Right lobe of liver (tissue), 6 donors: ENCODE data around the gene IQCH. TPM values are rescaled to one million over a fixed set of nuclear protein-coding genes. Genes with fewer than 3 reads are reported as not detected.

Experiments used
- ATAC-seq, 4 donors: fragments of 200-7000 bp; cut with Tn5 transposase; one replicate each; pipeline ENCODE4 v1.9.1; 2020; ENCODE audit warnings: mild to moderate bottlenecking in 4 of 4, moderate library complexity in 4 of 4
- DNase-seq, 3 donors: peaks; one replicate each; pipeline ENCODE4 v3.0.0-alpha.2; 2020
- H3K27ac ChIP-seq, 3 donors: fragments of 200-600 bp; one replicate each; pipeline ENCODE4 v1.8.0; 2022
- H3K27me3 ChIP-seq, 2 donors: fragments of 200-600 bp; one replicate each; pipeline ENCODE4 v1.8.0; 2022
- H3K36me3 ChIP-seq, 4 donors: fragments of 200-600 bp; sonication (generic) in 1 of 4; one replicate each; pipeline versions ENCODE4 v1.5.1 to v1.8.0; 2017 to 2022; ENCODE audit warnings: control low read depth in 1 of 4
- H3K4me1 ChIP-seq, 4 donors: fragments of 200-600 bp; sonication (generic) in 1 of 4; one replicate each; pipeline versions ENCODE4 v1.5.1 to v1.8.0; 2017 to 2022; ENCODE audit warnings: control low read depth in 1 of 4
- H3K4me3 ChIP-seq, 3 donors: fragments of 200-600 bp; one replicate each; pipeline ENCODE4 v1.8.0; 2022
- H3K9me3 ChIP-seq, 4 donors: fragments of 200-600 bp; sonication (generic) in 1 of 4; one replicate each; pipeline versions ENCODE4 v1.5.1 to v1.8.0; 2017 to 2022; ENCODE audit warnings: control low read depth in 1 of 4
- POLR2A ChIP-seq: fragments of 450-650 bp; IDR thresholded peaks from one replicate; pipeline ENCODE4 v1.6.1; 2017; ENCODE audit warnings: antibody characterized with exemption, mild to moderate bottlenecking
- WGBS: methylation state at CpG from one replicate; pipeline ENCODE4 v1.1.6; 2018; ENCODE audit warnings: low coverage, low lambda C conversion rate; ENCODE audit not compliant: insufficient coverage; ENCODE audit errors: missing lambda C conversion rate; 5-methylcytosine and 5-hydroxymethylcytosine counted together
- intact Hi-C, 2 donors: fragments of 100-400 bp; cut with DNase I; formaldehyde crosslinking; loops; one replicate each; pipeline versions ENCODE4 v1.11.2 to v1.14.1; 2022
- total RNA-seq, 6 experiments: library from RNA; depleted of rRNA in 2 of 6; stranded (reverse); fragments of >200 nt in 2 of 6; fragmentation: NEBNext Ultra II Directional in 3 of 6; extraction: Animal tissue kit (Norgen Biotek cat#: 25700) in 3 of 6; gene quantifications; one replicate each; pipeline versions ENCODE4 v1.1.0 to v1.2.4, GENCODE V29; 2016 to 2023
- TF ChIP-seq, protein P1 (sequence below), 4 donors: fragments of 200-600 bp in 3 of 4; fragments of 450-650 bp in 1 of 4; IDR thresholded peaks; one replicate each; pipeline versions ENCODE4 v1.5.1 to v1.8.0; 2016 to 2022; ENCODE audit warnings: antibody characterized with exemption in 4 of 4, mild to moderate bottlenecking in 2 of 4
- donor health status: DM: no; HTN: yes; CAD: no.
- donor health status: DM: no; HTN: no; CAD: no.
- donor health status: DM: no; HTN: no; CAD: no.
- donor health status: DM: no; HTN: yes; CAD: no.
- donor health status: DM: no; HTN: yes; CAD: no.

The IQCH gene
- total RNA-seq, 6 experiments from 2014 or later, result 0.91 to 2.3 (median 1.4) TPM

- DNase-seq (no peak), ATAC-seq (no peak)
- Histone ChIP-seq H3K27me3 (no peaks in the 10 kb centered on the region), H3K27ac (no peak overlapping the region), H3K36me3 (no peaks in the 10 kb centered on the region), H3K4me3 (no peak overlapping the region), H3K4me1 (no peaks in the 10 kb centered on the region), H3K9me3 (no peaks in the 10 kb centered on the region)
- WGBS, result 56% methylated on average over 8 of the region's 11 CpGs
- intact Hi-C loops, result no loop called here
- no peak for TF ChIP-seq POLR2A
- TF ChIP-seq, protein P1, sequence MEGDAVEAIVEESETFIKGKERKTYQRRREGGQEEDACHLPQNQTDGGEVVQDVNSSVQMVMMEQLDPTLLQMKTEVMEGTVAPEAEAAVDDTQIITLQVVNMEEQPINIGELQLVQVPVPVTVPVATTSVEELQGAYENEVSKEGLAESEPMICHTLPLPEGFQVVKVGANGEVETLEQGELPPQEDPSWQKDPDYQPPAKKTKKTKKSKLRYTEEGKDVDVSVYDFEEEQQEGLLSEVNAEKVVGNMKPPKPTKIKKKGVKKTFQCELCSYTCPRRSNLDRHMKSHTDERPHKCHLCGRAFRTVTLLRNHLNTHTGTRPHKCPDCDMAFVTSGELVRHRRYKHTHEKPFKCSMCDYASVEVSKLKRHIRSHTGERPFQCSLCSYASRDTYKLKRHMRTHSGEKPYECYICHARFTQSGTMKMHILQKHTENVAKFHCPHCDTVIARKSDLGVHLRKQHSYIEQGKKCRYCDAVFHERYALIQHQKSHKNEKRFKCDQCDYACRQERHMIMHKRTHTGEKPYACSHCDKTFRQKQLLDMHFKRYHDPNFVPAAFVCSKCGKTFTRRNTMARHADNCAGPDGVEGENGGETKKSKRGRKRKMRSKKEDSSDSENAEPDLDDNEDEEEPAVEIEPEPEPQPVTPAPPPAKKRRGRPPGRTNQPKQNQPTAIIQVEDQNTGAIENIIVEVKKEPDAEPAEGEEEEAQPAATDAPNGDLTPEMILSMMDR (IDR thresholded peaks at IDR 0.05), result no peak
Measured at GRCh38 chr15:67413770-67414390, 159.3 kb downstream of the IQCH start.

DNA sequence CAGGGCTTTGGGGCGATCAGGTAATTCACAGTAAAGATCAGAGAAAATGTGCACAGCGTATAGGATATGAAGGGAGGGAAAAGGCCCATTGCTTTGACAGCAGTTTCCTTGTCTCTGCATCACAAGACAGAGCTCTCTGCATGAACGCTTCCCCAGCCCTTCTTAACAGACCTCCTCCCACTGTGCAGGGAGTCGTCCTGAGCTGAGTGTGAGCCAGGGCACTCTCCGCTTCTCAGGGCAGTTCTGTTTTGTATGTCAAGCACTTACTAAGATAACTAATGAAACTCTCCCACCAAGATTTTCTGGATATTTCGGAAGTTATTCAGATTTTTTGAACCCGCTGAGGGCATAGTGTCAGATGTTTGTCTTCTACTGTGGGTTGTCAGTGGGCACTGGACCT is 160.6 kb downstream of the IQCH start:
- Histone ChIP-seq H3K27me3 (no peaks in the 10 kb centered on the region), H3K36me3 (no peaks in the 10 kb centered on the region), H3K4me3 (no peak overlapping the region), H3K4me1 (no peaks in the 10 kb centered on the region), H3K9me3 (no peaks in the 10 kb centered on the region), H3K27ac (no peak overlapping the region)
- intact Hi-C loops, result no loop called here
- no peak for TF ChIP-seq POLR2A
- TF ChIP-seq, protein P1 (IDR thresholded peaks at IDR 0.05), result no peak
- ATAC-seq (no peak), DNase-seq (no peak)
- WGBS, result 74% methylated on average over 6 of the region's 7 CpGs

- no peak for ATAC-seq
- Histone ChIP-seq H3K27ac (no peak overlapping the region), H3K4me1 (no peaks in the 10 kb centered on the region), H3K27me3 (no peaks in the 10 kb centered on the region), H3K36me3 (no peaks in the 10 kb centered on the region), H3K9me3 (no peaks in the 10 kb centered on the region), H3K4me3 (no peak overlapping the region)
- 62% methylated on average over 6 of the region's 6 CpGs for whole genome bisulfite sequencing
- intact Hi-C loops, result no loop called here
- TF ChIP-seq POLR2A, result no peak
- TF ChIP-seq, protein P1 (IDR thresholded peaks at IDR 0.05), result no peak
- no peak for DNase-seq
Measured at GRCh38 chr15:67416891-67417290, 162.3 kb downstream of the IQCH start.

GRCh38 chr15:67419705-67420104 is 165.1 kb downstream of the IQCH start:
- Histone ChIP-seq H3K4me3 (no peak overlapping the region), H3K4me1 (no peaks in the 10 kb centered on the region), H3K9me3 (no peaks in the 10 kb centered on the region), H3K27ac (no peak overlapping the region), H3K27me3 (no peaks in the 10 kb centered on the region), H3K36me3 (no peaks in the 10 kb centered on the region)
- DNase-seq (no peak), ATAC-seq (no peak)
- no peak for TF ChIP-seq POLR2A
- TF ChIP-seq, protein P1 (IDR thresholded peaks at IDR 0.05), result no peak
- intact Hi-C loops, result no loop called here
- WGBS, result 96% methylated on average over 3 of the region's 3 CpGs

DNA sequence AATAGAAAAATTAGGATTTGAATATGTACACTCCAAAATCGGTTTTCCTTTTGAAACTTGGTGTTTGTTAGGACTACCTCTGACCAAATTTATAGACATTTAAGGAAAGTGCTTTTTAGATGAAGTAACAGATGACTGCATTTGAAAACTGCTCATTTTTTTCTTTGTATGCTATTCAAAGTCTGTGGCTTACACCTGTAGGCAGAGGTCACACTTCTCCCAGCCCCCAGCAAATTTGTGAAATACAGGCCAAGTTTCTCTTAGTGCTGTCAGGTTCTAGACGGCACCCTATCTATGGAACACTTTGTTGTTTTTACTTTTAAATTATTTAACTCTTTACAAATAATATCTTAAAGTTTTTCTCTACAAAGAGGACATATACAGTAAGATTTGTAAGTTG is 165.6 kb downstream of the IQCH start:
- no peak overlapping the region for H3K27ac ChIP-seq
- H3K9me3 ChIP-seq, result no peaks in the 10 kb centered on the region
- no peak for TF ChIP-seq POLR2A
- TF ChIP-seq, protein P1 (IDR thresholded peaks at IDR 0.05), result no peak
- no peaks in the 10 kb centered on the region for H3K27me3 ChIP-seq
- WGBS, result 77% methylated on average over 2 of the region's 2 CpGs
- no peak for DNase-seq
- H3K36me3 ChIP-seq, result no peaks in the 10 kb centered on the region
- H3K4me1 ChIP-seq, result no peaks in the 10 kb centered on the region
- intact Hi-C loops, result no loop called here
- ATAC-seq, result no peak
- H3K4me3 ChIP-seq, result no peak overlapping the region
